Activated gamma-delta T cell treated with Interleukin-2 at 50 U/mL for 16 hours (primary cell): Measurements from ENCODE around the gene EFR3B.

ENCODE experiments used
- DNase-seq: peaks from one replicate; pipeline ENCODE4 v3.0.0-alpha.2; 2020

EFR3B gene

DNA sequence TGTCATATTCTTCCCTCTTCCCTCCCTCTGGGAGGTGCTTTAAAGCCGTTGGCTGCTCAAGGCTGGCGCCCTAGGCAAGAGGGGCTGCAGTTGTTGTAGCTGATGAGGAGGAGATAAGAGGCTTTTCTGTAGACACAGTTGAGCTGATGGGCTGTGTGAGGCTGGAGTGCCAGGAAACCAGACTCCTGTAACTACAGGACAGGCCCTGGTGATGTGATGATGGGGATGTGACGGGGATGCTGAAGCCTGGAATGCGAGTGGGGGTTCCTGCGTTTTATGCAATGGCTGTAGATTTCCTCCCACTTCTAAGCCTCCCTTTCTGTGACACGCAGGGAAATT, 5.7 kb upstream of the EFR3B start:
- DNase-seq: no peak

DNA sequence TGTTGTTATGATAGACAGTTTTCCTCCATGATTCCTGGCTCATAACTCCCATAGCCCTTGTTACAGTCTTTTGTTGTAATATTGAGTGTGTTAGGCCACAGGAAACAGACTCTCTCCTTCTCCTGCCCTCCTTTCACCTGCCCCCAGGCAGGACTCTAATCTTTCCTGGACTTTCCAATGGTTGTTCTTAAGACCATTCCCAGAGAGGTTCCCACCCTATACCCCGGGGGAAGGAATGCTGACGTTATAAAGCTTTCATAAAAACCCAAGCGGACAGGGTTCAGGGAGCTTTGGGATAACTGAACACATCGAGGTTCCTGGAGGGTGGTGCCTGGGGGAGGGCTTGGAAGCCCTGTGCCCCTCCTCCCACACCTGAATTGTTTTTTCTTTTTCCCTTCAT, 2.8 kb upstream of the EFR3B start:
- DNase-seq: no peak

DNA sequence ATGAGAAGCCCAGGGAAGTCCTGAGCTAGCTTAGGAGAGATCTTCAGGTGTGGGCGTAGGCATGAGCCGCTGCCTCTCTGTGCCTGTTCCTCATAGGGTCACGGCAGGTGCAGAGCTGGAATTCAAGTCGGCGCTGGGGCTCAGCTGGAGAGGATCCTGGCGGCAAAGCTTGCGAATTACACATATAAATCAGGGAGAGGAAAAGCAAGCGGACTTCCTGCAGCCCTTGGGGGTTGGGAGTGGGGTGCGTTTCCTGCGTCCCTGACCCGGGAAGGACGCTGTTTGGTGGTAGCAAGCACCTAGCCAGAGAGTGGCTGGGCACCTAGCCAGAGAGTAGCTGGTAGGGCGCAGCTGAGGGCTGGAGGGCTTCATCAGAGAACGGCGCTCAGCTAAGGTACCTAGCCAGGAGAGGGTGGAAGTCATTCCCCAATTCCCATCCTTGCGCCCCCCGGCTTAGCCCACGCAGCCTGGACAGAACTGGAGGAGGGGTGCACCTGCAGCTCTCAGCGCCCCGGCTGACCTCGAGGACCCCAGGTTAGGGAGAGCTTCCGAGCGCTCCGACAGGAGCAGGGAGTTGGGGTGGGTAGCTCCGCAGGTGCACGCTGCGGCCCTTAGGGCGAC, 459 bp upstream of the EFR3B start:
- DNase-seq: peak; percentile 9

DNA sequence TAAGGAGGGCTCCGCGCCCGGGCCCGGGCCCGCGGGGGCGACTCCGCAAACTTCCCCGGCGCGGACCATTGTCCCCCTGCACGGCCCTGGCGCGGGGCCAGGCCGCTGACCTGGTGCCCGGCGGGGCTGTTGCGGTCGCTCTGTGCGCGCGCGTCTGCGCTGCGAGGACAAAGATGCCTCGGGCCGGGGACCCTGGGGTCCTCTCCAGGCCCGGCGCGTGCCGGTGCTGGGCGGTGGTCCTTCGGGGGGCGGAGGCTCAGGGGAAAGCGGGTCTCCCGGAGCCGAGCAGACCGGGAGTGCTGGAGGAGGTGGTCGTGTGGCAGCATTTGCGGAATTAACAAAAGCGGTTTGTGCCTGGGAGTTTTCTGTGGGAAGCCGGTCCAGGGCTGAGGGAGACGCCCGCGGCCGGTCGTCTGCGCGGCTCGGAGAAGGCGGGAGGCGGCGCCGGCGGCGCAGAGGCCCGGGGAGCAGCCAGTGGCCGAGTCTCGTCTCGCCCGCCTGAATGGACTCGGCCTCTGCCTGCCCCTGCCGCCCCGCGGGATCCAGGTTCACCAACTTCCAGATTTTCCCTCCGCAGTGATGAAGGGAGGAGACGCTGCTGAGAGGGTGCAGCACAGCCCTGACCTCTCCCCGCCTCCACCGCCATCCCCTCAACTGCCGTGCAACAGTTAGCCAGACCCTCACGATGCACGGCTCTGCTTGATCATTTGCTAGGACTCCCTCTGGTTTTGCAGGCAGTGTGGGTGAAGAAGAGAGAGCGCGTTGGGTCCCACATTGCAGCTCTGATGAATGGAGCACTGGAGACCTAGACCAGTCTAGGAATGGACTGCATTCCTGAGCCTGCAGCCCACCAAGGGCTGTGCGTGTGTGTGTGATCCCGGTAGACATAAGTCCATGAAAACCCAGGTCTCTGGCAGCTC, 705 bp downstream of the EFR3B start:
- DNase-seq: peak; percentile 9

DNA sequence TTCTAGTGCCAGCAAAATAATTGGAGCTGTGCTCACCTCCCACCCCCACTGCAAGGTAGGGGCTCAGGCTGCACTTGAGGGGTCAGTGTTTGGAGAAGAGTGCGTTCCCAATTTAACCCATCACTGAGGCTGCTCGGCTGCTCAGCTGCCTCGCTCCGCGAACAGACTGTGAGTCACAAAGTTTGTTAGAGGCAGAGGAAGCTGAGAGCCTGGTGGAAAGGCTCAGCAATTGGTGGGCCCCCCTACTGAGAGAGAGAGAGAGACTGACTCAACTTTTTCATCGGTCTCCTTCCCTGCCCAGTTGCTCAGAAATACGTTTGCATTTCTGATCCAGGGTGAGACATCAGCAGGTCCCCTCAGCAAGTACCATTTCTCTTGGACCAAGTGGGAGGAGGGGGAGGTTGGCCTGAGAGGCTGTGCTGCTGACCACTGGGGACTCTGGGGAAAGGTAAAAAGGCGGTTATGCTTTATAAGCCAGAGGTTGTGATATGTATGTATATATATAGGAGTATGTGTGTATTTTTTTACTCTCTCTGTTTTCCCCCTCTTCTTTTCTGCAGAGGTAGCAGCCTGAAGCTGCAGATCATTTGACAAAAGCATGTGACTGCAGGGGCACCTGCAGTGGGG, 1.5 kb downstream of the EFR3B start:
- peak; percentile 22 for DNase-seq

DNA sequence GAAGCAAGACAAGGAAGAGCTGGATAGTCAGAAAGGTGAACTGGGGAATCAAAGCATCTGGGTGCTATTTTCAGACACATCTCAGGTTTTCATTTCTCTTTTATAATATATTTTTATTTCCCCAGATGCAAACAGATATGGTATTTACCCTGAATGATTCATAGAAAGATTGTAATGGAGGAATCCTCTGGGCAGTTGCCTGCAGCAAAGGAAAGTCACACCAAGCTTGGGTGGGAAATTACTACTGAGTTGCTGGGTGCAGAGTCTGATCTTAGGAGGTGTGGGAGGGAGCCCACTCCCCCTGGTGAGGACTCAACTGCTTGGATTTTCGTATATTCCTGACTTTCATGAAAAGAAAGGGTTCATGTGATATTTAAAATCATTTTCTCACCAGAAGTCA, 2.1 kb downstream of the EFR3B start:
- no peak for DNase-seq

DNA sequence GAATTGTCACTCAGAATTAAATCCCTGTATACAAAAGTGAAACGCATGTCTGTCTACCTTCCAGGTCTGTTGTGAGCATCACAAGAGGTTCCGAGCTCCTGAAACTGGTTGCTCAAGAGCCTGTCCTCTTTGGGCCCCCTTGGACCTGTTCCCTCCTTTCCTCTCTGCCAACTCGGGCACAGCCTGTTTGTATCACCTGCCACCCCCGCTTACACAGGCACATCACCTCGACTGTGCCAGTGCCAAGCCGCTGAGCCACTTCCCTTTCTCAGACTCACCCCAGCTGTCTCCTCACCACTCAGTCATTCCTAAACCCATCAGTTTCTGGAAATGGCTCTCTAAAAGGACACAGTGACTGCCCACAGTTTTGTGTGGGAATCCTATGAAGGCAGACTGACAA, 3.1 kb downstream of the EFR3B start:
- DNase-seq: no peak

DNA sequence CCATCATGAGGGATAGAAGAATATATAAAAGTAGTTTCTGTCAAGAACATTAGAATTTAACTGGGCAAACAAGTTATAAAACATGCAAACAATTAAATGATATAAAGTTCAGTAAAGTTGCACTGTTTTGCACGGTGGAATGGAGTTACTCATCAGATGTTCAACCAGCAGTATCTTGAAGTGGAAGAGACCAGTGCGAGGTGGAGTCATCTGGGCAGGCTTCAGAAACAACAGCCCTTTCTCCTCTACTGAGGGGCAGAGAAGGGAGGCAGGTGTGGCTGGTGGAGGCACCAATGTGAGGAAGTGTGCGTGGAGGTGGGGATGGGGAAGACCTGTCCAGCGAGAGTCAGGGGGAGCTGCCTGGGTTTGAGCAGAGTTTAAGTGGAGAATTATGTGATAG, 7.5 kb downstream of the EFR3B start:
- no peak for DNase-seq

DNA sequence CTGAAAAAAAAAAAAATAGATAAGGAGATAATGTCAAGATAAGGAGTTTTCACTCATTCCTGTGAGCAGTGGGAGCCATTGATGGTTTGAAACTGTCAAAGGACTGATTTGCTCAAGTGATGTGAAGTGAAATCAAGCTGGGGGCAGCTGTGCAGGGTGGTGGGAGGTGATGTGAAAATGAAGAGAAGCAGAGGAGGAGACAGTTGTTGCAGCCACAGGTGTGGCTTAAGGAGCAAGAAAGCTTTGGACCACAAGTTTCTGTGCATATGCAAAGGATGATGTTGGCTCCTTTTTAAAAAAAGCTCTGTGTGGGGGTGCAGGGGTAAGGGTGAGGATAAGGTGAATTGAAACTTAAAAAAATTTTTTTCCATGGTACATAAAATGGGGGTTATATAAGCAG, 8.3 kb downstream of the EFR3B start:
- no peak for DNase-seq

DNA sequence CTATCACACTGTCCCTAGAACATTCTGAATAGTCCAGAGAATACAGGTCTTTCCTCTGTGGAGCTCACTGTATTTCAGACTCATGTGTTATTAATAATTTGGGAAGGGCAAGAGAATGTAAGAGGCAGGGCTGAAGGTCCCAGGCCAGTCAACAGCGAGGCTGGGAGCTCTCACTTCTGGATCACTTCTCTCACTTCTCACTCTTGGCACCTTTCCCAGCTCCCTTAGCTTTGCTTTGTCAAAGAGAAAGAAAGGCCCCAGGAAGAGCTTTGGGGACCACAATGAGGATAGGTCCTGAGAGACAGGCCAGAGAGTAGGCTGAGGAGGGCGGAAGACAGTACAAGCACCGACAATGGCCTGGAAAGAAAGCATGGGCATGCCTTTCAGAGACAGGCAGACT, 11.2 kb downstream of the EFR3B start:
- no peak for DNase-seq

DNA sequence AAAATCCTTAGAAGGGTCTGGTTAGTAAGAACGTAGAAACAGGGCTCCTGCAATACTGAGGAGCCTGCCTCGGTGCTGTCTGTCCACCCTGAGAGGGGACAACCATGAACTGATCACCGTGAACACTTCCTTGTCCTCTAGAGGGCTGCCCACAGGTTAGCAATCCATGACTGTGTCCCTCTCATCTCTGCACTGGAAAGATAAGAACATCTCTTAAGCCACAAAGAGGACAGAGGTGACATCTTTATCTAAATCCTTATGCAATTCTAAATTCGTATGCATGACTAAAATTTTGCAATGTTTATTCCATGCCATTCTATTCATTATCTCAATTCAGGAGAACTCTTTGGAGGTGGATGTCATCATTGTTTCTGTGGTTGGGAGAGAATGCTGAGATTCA, 12.8 kb downstream of the EFR3B start:
- no peak for DNase-seq

DNA sequence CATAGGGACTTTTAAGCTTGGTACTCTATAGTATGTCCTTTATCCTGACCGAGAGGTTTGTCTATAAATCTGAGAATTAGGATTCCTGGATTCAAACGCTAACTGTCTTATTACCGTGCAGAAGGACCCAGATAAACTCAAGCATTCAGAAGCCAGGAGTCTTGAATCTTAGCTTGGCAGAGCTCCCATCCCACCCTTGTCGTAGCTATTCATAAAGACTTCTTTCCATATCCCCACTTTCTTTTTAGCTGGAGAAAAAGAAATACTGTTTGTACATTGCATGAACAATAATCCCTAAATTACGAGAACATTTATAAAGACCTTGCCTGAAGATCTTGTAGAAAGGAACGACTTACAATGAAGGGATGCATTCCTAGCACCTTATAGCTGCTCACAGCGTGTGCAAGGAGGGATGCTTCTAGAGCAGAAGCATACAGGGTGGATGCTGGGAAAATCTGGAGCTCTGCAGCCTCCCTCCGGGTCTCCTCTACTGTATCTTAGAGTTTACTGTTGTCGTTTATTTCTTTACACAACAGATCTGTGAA, 13.6 kb downstream of the EFR3B start:
- DNase-seq: no peak

DNA sequence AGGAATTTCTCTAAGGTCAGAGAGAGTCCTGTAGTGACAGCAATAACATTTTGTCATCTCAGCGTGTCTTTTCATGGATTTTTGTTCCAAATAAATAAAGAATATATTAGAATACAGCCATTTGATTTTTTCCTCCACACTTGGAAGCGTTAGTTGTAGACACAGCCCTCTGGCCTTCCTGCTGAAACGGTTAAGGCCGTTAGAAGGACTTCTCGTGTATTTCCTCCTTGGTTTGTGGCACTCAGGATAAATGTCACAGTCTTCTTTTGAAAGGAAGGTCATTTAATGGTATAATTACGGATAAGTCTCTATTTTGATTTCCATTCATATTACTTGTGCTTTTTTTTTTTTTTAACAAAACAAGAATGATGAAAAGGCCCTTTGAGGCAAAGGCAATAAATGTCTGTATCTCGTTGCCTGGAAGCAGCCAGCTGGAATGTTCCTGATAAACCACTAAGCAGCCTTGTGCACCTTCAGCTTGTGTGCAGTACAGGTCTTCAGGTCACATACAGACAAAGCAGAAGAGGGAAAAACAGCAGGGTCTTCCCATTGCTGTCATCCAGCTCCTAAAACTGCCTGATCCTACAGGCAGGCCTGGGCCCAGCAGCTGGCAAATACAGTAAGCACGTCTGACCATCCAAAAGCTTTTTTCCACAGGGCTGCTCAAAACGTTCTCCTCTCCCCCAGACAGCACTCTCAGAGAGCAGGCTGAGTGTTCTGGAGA, 14.4 kb downstream of the EFR3B start:
- DNase-seq: no peak

DNA sequence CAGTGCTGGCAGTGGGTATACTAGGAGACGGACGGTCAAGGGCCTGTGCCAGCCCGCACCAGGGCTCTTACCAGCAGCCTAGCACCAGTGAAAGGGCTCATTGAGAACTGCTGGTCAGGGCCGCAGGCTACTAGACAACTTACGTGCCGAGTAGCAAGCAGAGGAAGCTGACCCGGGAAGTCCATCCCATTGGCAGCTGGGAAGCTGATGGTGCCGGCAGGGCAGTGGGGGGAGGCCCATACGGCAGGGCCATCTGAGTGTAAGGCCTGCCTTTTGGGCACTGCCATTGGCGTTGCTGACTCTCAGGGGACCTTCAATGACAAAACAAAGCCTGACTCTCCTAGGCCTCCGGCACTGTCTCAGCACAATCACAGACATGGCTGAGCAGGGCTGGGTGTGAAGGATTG, 20.6 kb downstream of the EFR3B start:
- DNase-seq: no peak

DNA sequence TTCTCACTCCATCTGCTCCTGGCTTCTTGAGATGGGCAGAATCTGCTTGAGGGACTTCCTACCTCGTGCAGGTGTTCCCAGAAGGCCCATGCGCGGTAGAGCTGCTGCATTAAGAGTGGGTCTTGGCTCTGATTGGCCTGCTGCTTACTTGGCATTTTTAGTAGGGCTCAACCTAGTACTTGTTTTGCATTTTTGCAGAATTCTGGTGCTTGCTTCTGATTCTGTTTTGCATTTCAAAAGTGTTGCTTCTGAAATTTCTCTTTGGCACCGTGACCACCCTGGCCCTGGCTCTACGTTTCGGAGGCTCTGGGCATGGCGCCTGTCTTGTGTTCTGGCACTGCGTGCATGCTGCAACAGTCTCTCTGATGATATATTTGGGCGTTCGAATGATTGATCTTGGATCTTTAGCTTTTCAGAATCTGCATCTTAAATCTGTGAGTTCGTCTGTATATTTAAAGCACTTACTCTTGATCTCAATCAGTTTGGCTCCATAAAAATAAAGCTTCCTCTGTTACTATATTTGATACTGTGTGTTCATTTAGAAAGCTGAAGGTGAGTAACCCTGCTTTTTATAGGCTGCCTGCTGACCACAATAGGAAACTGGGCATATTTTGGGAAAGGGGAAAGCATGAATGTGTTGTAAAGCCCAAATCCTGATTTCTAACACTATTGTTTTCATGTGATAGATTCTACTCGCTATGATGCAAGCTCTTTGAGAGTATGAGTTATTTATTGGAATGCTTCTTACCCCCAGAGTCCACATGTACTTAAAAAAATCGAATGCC, 22.2 kb downstream of the EFR3B start:
- DNase-seq: no peak

DNA sequence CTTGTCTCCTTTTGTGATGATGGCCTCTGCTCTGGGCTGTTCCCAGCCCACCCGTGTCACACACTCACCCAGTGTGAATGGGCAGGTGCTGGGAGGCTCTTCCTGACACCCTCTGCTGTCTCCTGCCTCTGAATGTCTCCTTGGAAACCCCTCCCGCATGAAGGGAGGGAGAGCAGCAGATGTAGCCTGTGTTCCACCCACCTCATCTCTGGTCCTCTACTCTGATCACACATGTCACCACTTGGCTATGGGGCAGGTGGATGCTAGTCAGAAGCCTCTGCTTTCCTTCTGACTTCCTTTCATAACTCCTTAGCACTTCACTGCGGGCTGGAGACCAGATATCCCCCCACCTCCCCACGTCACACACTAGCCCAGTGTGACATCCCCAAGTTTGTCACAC, 23.9 kb downstream of the EFR3B start:
- no peak for DNase-seq

DNA sequence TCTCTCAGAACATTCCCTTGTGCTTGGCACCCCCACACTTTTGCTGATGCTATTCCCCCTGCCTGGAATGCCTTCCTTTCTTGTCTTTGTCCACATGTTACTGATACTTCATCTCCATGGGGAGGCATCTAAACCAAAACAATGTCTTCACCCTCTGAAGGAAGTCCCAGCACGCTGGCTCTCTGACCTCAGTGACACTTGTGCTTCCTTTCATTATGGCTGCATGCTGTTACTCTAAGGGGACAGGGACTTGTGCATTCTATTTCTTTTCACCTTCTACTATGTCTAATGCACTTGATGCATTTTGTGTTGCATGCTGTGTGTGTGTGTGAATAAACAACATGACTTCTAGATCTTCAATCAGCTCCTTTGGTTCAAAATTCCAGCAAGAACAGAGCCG, 24.6 kb downstream of the EFR3B start:
- DNase-seq: no peak

DNA sequence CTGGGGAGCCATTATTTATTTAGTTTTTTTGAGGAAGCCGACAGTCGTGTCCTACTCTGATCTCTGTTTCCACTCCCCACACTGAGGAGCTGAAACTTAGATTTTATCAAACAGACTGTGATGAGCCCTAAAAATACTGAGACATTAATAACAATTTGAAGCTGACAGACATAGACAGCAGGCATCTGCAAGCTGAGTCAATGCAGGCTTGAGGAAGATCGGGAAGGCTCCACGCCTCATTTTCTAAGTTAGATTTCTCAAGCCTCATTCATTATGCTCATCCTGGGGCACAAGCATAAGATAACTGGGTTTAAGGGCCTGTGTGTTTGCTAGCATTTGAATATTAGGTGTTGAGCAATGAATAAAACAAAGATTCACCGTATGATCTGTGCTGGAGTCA, 26.3 kb downstream of the EFR3B start:
- DNase-seq: no peak

DNA sequence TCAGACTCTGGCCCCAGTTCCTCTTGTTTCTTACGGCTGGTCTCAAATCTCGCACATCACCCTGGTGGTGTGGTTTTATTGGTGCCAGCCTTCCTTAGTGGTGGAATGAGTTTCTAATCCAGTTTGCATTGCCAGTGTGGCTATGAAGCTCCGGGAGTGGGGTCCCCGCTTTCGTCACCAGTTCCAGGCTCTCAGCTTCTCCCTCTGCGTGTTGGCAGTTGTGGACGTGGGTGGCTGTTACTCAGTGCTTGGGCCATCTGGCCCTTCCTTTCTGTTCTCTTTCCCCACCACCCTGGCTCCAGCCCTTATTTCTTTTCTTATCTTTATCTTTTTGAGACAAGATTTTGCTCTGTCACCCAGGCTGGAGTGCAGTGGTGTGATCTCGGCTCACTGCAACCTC, 30.1 kb downstream of the EFR3B start:
- no peak for DNase-seq

DNA sequence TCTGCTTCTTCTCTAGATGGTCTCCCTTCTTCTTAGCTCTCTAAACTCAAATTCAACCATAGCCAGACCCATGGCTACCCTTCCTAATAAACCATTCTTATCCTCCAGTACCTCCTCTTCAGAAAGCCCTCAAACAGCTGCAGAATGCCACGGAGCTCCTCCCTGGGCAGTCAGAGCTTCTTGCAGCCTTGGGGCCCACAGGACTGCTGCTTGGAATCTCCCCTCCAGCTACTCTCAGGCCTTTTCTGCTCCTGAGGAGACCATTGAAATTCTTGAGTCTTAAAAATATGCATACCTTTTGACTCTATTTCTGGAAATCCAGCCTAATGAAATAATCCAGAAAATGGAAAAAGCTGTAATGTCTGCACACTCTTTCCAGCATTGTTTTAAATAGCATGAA, 30.7 kb downstream of the EFR3B start:
- DNase-seq: no peak

DNA sequence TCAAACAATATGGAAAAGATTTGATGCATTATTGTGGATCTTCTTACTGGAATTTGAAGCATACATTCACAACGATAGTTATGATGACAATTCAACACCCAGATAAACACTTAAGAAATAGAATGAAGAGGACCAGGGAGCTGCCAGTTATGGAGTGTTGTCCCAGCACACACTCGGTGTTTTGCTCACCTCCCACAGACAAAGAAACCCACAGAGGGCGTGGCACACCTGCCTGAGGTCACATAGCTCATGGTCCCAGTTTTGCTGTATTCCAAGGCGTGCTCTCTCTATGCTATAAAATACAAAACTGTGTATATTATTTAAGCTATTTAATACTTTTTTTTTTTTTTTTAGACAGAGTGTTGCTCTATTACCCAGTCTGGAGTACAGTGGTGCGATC, 31.1 kb downstream of the EFR3B start:
- DNase-seq: no peak

DNA sequence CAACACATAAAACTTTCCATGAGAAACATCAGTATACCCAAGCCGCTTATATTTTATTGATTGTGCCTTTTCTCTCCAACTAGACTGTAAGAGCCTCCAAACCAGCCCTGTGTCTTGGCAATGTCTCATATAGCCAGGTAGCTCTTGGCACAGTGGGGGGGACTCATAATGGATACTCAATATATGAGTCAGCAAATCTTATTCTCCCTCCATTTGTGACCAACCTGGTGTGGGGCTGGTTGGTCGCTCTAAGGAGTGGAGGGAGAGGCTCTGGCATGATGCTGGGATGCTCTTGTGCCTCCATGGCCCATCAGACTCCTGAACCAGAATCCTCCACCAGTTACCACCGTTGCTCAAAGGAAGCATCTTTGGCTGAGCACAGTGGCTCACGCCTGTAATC, 32.0 kb downstream of the EFR3B start:
- no peak for DNase-seq

DNA sequence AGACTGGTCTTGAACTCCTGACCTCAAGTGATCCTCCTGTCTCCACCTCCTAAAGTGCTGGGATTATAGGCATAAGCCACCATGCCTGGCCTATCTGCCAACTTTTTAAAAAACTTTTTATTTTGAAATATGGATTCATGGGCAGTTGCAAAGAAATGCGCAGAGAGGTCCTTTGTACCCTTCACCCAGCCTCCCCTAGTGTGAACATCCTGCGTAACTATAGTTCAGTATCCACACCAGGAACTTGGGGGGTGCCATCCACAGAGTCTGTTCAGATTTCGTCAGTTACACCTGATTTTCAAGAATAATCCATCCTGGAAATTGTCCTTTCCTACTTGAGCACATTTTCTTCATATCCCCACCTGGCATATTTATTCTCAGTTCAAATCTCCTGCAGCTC, 33.0 kb downstream of the EFR3B start:
- no peak for DNase-seq
